ENCODE results near the gene GSG1L.
"Not testable (repeated sequence)": the region's sequence is repeated elsewhere in the genome, so short reads cannot be mapped to it uniquely, and the experiment has no call there.

DNA sequence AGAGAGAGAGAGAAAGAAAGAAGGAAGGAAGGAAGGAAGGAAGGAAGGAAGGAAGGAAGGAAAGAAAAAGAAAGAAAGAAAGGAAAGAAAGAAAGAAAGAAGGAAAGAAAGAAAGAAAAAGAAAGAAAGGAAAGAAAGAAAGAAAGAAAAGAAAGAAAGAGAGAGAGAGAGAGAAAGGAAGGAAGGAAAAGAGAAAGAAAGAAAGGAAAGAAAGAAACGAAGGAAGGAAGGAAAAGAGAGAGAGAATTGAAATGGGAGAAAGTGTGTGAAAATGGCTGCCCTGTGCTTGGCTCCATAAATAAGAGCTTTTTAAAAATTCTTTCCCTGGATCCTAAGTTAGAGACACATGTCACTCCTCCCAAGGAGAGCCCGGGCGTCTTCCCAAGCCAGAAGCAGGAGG lies 83.8 kb downstream of the GSG1L start:
- TF ChIP-seq CTCF, POLR2A (IDR thresholded peaks at IDR 0.05): not testable (repeated sequence)

All from adrenal gland (tissue), 5 donors.